GM21717 (cell line): ENCODE data around the gene TMEM178A.

Source experiments
- ATAC-seq: cut with Tn5 transposase; IDR thresholded peaks from one replicate; pipeline ENCODE4 v1.9.1; 2021; ENCODE audit warnings: mild to moderate bottlenecking, moderate library complexity; ENCODE audit not compliant: unreplicated experiment

TMEM178A gene

DNA sequence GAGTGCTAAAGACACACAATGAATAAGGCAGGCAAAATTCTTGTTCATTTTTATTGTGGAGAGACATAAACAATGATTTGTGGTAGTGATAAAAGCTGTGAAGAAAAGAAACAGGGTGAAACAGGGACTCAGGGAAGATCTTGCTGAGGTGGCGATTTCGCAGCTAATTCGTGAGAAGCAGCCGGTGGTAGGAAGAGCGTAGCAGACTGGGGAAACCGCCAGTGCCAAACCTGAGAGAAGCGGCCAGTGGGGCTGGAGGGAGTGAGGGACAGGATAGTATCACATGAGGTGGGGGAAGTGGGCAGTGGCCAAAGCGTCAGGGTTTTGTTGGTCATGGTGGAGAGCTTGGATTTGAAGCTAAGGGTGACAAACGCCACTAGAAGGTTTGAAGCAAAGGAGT is 42.3 kb downstream of the TMEM178A start:
- no peak for ATAC-seq

GRCh38 chr2:39710807-39711206 is 45.1 kb downstream of the TMEM178A start:
- ATAC-seq, result no peak

- ATAC-seq, result no peak
These were observed 47.2 kb downstream of the TMEM178A start for GRCh38 chr2:39712953-39713352.

DNA sequence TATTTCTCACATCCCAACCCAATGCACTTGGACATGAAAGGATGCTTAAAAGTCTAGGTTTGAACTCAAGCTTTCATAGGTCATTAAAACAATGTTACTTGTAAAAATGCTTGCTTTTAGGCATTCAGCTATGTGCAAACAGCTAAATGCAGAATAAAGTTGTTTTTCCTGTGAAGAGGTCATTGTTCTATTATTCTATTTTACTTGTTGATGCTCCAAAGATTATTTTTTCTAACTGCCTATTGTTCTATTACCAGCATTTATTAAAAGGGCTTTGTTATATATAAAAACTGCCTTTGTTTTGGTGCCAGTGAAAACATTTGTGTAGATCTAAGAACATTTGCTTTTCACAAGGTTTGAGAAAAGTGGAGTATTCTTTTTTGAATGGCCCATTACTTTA is 49.4 kb downstream of the TMEM178A start:
- no peak for ATAC-seq

DNA sequence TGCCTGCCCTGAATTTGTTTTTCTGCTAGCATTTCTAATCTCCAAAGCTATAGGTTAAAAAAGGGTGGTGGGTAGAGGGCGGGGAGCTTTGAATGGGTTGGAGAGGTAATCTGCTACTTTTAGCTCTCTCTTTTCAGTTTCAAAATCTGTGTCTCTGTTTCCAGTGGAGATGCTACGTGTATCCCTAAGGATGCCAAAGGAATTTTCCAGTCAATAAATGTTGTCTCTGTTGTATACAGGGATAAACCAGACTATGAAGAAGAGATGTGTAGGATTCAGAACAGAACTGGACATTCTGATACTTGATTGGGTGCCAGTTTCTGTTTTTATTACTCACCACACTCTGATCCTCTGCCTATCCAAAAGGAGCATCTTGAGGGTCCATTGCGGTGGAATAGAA is 50.1 kb downstream of the TMEM178A start:
- no peak for ATAC-seq

GRCh38 chr2:39717067-39717466 is 51.4 kb downstream of the TMEM178A start:
- ATAC-seq, result no peak

- ATAC-seq, result no peak
These were observed 52.8 kb downstream of the TMEM178A start for GRCh38 chr2:39718483-39718882.

DNA sequence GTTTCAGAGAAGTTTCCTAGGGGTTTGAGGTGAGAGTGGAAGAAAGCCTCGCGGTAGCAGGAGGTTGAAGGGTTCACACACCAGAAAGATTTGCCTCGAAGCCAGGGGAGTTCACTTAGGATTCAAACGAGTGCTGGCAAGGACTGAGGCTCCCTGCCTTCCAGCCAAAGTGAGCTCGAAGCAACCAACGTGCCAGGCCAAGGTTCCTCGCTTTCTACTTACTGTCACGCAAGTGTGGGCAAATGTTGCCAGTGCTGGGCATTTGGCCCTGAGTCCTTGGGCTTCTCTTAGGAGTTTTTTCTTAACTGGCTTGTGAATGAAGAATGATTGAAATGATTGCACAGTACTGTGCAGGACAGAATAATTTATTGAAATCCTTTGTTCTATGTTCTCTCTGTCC is 53.6 kb downstream of the TMEM178A start:
- no peak for ATAC-seq

DNA sequence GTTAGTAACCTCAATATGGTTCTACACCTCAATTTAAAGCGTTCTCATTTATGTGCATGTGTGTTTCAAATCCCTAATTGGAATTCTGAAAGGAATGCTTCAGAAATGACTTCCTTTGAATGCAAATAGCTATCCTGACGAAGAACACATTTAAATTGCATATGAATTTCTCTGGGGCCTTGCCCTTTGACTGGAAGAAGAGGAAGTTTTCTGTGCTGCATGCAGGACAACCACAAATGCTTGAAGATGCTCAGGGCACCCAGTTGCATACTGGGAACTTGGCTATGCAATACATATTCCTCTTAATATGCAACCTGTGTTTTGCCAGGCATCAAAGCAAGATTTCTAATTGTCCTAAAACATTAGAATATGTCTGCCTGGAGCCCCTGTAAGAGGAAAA is 55.3 kb downstream of the TMEM178A start:
- no peak for ATAC-seq

DNA sequence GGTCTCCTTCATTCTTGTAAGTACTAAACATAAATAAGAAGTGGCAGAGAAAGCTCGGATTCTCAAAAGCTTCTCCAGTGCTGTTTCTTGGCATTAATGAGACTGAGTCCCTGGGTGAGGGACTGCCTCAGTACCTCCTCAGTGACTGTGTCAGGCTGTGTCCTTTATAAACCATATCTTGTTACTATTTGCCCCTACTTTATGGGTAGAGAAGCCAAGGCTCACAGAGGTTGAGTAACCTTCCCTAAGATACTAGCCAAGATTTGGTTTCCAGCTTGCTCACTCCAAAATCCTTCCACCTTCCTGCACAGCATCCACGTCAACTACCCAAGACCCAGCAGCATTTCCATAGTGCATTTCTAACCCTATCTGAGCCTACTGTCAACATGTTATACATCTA is 57.8 kb downstream of the TMEM178A start:
- ATAC-seq, result no peak

GRCh38 chr2:39723946-39724827 is 58.5 kb downstream of the TMEM178A start:
- ATAC-seq, result no peak

- no peak for ATAC-seq
These were observed 59.1 kb downstream of the TMEM178A start for GRCh38 chr2:39724828-39725144.

DNA sequence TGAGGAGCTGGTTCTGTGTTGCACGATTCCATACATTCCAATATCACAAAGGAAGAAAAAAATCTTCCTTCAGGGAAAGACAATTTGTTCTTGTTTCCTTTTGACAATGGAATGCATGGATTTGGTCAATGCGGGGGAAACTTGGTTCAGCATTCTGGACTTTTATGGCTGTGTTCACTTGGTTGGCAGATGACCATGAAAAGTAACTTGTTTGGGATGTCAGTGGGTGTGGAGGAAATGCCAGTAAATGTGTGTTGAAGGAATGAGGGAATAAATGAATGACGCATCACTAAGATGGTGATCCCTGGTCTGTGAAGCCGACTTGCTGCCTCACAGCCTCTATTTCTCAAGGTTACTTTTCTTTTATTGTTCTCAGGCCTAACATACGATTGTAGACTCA is 59.7 kb downstream of the TMEM178A start:
- ATAC-seq, result no peak

- peak; percentile 58 for ATAC-seq
These were observed 62.4 kb downstream of the TMEM178A start for GRCh38 chr2:39728085-39728484.

GRCh38 chr2:39728941-39729351 is 63.2 kb downstream of the TMEM178A start:
- ATAC-seq, result no peak

DNA sequence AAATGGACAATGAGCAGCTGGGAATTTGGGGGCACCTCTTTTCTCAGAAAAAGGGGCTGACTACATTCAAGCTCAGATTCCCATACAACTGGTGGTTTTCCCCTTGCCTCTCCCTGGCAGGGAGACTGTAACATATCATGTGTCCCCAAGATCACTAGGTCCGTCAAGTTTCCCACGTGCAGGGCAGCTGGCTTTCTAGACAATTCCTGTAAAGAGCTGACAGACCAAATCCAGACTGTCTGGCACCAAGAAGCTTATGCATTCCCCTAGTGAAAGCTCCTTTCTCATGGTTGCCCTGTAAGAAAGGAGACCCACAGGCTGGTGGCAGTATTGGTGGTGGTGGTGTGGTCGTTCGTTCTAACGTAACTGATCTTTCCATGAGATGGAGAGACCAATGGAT is 64.6 kb downstream of the TMEM178A start:
- no peak for ATAC-seq

DNA sequence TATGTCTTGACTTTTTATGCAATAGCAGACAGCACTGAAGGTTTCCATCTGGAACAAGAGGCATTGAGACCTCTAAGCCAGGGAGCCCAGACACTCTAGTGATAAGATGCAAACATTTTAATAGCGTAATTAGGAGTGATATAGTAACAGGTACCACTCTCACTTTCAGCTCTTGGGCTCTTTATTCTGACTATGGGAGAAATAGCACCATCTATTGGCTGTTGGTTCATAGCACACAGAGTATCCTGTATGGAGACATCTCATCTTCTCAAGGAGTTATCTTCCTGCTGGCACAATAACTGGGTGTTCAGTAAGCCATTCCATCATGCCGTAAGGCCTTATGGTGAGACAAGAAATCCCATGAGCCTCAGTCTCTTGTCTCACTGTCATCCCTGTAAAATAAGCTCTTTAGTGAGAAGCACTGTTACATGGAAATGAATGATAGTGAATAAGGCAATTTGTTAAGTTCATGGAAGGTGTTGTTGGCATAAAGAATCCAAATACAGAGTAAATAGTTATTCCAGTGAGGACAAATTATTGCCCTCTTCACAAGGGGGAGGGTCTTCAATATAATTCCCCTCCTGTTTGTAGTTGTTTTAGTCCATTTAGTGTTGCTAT is 65.1 kb downstream of the TMEM178A start:
- peak; percentile 54 for ATAC-seq

- ATAC-seq, result no peak
These were observed 65.8 kb downstream of the TMEM178A start for GRCh38 chr2:39731546-39731945.

GRCh38 chr2:39732482-39732881 is 66.8 kb downstream of the TMEM178A start:
- no peak for ATAC-seq

- ATAC-seq, result no peak
These were observed 67.5 kb downstream of the TMEM178A start for GRCh38 chr2:39733070-39733674.

DNA sequence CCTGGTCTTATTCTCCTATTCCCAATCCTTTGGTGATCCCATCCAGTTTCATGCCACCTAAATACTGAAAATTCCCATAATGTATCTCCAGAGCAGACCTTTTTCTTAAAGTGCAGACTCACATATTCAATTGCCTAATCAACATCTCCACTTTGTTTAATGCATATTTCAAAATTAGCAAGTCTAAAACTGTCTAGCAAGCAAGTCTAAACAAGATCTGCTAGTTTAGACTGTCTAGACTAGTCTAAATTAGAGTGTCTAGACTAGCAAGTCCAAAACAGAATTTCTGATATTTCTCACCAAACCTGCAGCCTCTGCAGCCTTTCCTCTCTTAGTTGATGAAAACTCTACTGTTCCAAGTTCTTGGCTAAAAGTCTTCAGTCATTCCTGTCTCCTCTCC is 68.7 kb downstream of the TMEM178A start:
- no peak for ATAC-seq

DNA sequence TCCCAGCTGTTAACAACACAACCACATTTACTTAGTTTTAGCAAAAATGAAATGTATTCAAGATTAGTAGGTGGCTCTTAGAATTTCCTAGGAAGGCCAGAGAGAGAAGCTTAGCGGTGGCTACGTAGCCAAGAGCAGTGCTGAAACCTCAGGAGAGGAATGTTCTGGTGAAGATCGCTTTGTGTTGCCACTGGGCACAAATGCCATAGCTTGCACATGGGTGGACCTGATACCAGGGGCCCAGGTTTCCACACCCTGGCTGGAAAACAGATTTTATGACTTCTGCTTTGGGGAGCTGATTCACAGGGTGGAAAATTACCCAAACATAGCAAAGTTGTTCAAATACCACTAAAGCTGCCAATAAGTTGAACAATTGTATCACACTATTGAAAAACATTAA is 69.9 kb downstream of the TMEM178A start:
- ATAC-seq, result no peak
